ENCODE data around the gene CRTC1.

DNA sequence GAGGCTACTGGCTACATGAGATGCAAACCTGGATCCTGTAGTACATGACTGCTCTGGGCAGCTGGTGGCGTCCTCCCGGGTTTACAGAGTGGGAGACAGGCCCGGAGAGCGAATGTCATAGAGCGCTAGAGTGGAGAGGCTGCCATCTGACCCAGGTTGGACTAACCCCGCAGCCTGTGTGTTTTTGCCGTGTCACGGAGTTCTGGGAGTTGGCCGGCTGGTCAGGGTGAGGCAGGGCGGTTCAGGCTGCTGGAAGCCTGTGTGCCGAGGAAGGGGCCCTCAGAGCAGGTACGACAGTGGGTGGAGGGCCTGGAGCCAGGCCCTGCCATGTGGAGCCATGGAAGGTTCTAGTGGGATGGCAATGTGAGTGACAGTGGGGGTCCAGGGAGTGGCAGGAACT lies 12.5 kb downstream of the CRTC1 start:
- no peak for TF ChIP-seq POLR2A (IDR thresholded peaks at IDR 0.05)
- TF ChIP-seq, protein P1, sequence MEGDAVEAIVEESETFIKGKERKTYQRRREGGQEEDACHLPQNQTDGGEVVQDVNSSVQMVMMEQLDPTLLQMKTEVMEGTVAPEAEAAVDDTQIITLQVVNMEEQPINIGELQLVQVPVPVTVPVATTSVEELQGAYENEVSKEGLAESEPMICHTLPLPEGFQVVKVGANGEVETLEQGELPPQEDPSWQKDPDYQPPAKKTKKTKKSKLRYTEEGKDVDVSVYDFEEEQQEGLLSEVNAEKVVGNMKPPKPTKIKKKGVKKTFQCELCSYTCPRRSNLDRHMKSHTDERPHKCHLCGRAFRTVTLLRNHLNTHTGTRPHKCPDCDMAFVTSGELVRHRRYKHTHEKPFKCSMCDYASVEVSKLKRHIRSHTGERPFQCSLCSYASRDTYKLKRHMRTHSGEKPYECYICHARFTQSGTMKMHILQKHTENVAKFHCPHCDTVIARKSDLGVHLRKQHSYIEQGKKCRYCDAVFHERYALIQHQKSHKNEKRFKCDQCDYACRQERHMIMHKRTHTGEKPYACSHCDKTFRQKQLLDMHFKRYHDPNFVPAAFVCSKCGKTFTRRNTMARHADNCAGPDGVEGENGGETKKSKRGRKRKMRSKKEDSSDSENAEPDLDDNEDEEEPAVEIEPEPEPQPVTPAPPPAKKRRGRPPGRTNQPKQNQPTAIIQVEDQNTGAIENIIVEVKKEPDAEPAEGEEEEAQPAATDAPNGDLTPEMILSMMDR (IDR thresholded peaks at IDR 0.05) = no peak

All from uterus (tissue), 2 donors.